SK-N-SH (cell line): ENCODE measurements around the gene FIZ1.

ENCODE experiments used
- EZH2phosphoT487 ChIP-seq: fragments of 200-600 bp; sonication (generic); IDR thresholded peaks from 2 replicates; pipeline ENCODE4 v1.6.1; 2017; ENCODE audit warnings: low read depth, mixed run types, mild to moderate bottlenecking, antibody characterized with exemption, moderate library complexity, borderline replicate concordance
- NFIC ChIP-seq: IDR thresholded peaks from 2 replicates; pipeline ENCODE4 v1.4.0; 2012; ENCODE audit warnings: borderline replicate concordance
- POLR2AphosphoS5 ChIP-seq: IDR thresholded peaks from 2 replicates; pipeline ENCODE4 v1.6.1; 2012; ENCODE audit warnings: low read depth, low read length
- RAD21 ChIP-seq: IDR thresholded peaks from 2 replicates; pipeline ENCODE4 v1.6.1; 2012; ENCODE audit warnings: mild to moderate bottlenecking, low read length
- TAF1 ChIP-seq: IDR thresholded peaks from 2 replicates; pipeline ENCODE4 v1.6.1; 2012; ENCODE audit warnings: low read depth, mild to moderate bottlenecking, low read length, moderate library complexity, borderline replicate concordance
- TF ChIP-seq, protein P1 (sequence below): fragments of 200-600 bp; sonication (generic); IDR thresholded peaks from 2 replicates; pipeline ENCODE4 v1.6.1; 2017; ENCODE audit warnings: antibody characterized with exemption, mild to moderate bottlenecking, moderate library complexity
- TF ChIP-seq, protein P2 (sequence below): IDR thresholded peaks from 2 replicates; pipeline ENCODE4; 2012

DNA sequence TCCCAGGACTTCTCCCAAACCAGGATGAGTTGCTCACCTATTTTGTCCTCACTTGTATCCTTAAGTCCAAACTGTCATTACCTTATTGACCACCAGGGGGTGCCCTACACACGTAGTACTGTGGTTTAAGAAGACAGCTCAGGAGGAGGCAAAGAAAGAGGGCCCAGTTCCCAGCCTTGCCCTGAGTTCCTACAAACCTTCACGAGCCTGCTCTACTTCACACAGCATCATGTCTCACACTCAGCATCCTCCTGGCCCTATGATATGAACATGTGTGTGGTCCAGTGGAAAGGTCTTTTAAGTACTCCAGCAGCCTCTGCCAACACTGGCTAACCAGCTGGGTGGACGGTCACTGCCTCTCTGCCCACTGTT lies 33.1 kb upstream of the FIZ1 start:
- TF ChIP-seq, protein P1, sequence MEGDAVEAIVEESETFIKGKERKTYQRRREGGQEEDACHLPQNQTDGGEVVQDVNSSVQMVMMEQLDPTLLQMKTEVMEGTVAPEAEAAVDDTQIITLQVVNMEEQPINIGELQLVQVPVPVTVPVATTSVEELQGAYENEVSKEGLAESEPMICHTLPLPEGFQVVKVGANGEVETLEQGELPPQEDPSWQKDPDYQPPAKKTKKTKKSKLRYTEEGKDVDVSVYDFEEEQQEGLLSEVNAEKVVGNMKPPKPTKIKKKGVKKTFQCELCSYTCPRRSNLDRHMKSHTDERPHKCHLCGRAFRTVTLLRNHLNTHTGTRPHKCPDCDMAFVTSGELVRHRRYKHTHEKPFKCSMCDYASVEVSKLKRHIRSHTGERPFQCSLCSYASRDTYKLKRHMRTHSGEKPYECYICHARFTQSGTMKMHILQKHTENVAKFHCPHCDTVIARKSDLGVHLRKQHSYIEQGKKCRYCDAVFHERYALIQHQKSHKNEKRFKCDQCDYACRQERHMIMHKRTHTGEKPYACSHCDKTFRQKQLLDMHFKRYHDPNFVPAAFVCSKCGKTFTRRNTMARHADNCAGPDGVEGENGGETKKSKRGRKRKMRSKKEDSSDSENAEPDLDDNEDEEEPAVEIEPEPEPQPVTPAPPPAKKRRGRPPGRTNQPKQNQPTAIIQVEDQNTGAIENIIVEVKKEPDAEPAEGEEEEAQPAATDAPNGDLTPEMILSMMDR = peak; percentile 83
- TF ChIP-seq RAD21 (peak; percentile 82), TAF1 (no peak), POLR2AphosphoS5 (no peak), NFIC (no peak), EZH2phosphoT487 (no peak)
- TF ChIP-seq, protein P2, sequence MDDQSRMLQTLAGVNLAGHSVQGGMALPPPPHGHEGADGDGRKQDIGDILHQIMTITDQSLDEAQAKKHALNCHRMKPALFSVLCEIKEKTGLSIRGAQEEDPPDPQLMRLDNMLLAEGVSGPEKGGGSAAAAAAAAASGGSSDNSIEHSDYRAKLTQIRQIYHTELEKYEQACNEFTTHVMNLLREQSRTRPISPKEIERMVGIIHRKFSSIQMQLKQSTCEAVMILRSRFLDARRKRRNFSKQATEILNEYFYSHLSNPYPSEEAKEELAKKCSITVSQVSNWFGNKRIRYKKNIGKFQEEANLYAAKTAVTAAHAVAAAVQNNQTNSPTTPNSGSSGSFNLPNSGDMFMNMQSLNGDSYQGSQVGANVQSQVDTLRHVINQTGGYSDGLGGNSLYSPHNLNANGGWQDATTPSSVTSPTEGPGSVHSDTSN = no peak
